NCI-H1105 (cell line): ENCODE data around the gene GPC3.

Source experiments
- DNase-seq: peaks from one replicate; lab custom pipeline; 2025; lab: John Stamatoyannopoulos, UW

The GPC3 gene

DNA sequence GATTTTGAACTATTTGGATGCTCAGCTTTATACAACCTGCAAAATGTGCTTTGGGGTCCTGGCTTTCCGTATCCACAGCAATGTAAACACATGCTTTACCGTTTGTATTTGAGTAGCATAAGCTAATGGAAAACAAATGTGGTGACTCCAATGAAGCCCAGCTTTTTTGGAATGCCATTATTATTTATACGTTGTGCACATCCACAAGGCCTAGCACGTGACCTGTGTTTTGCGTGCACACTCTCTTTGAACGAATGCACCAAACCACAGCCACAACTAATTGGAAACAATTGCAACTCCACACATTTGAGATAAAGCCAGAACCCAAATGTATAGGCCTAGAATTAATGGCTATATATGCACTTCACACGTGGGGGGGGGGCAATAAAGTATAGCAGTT, 380.6 kb downstream of the GPC3 start:
- DNase-seq, result no peak

DNA sequence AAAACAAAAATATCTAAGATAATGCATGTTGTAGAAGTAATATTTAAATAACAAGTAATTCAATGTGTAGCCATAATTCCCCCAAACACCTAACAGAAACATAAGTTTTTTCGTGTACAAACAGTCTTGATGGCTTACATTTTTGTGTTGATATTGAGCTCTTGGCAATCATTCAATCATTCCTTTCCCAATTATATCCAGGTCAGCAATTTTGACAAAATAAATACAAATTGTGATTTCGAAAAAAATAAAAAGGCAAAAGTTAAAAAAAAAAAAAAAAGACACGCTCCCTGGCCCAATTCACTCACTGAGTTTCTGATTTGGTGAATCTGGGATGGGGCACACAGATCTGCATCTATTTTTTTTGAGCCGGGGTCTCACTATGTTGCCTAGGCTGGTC, 382.5 kb downstream of the GPC3 start:
- no peak for DNase-seq

- no peak for DNase-seq
Observed at GRCh38 chrX:133601116-133601515, 384.3 kb downstream of the GPC3 start.

DNA sequence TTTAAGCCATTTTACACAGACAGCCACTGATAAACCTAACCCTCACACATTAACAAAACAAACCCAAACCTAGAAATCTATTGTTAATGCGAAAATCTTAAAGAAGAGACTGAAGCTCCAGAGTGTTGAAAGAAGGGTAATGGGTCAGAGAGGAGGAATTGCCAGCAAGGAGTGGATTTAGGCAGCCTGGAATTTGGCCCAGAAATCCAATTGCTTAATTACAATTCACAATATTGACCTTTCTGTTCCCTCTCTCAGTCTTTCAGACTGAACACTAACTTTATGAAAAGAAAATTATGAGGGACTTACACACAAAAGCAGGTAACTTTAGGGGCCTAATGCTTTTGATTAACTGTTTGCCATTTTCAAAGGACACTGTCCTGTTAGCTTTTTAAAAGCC, 384.9 kb downstream of the GPC3 start:
- DNase-seq, result no peak

- no peak for DNase-seq
Observed at GRCh38 chrX:133598601-133599335, 386.6 kb downstream of the GPC3 start.

DNA sequence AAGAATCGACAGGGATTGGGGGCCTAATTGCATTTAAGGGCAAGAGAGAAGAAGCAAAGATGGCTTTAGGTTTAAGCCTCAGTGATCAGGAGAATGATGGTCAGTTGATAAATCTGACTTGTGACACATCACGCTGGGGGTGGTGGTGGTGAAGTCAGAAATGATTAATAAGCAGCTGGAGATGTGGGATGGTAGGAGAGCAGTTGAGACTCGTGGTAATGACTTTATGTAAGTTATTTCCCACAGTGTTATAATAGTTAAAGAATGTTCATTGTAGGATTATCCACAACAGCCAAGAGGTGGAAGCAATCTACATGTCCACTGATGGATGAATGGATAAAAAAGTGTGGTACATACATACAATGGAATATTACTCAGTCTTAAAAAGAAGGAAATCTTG, 391.2 kb downstream of the GPC3 start:
- no peak for DNase-seq

DNA sequence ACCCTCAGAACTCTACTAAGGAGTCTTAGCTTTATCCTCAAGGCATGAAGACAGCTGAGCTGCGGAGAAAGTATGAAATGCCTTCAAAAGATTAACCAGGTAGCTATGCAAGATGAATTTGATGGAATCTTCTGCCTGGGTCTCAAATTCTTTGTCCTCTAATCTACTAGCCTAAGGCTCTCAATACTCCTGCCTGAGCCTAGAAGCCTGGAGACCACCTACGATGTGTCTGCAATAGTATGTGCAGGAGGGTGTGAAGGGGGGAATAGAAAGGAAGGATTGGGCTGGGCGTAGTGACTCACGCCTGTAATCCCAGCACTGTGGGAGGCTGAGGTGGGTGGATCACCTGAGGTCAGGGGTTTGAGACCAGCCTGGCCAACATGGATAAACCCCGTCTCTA, 391.9 kb downstream of the GPC3 start:
- no peak for DNase-seq

DNA sequence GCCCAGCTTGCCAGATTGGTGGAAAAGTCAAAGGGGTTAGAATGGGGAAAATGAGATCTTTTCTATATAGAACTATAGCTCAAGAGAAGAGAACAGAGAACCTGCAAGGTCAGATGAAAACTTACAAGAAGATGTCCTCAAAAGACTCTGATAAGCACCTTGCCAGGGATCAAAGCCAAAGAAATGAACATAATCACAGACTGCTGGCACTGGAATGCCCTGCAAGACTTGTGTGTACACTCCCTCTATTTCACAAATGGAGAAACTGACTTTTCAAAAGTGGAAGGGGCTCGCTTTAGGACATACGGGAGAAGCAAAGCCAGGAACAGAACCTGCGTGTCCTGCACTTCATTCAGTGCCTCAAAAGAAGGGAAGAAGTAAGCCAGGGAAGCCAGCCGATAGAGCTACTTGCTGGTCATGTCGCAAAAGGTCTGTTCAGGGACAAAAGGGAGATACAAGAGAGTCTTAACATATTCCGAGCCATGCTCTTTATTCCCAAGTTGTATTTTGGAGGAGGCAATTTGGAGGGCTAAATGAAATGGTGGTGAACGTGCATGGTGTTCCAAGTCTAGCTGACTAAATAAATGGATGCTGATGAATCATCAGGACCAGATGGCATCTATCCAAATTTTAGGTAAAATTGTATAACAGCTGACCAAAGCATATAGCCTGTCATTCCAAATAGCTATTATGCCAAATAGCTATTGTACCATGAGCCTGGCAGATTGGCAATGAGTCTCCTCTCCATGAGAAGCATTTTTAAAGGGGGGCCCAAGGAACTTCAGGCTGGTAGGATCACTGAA, 394.5 kb downstream of the GPC3 start:
- no peak for DNase-seq

GRCh38 chrX:133588827-133589226, 396.6 kb downstream of the GPC3 start:
- DNase-seq, result no peak

DNA sequence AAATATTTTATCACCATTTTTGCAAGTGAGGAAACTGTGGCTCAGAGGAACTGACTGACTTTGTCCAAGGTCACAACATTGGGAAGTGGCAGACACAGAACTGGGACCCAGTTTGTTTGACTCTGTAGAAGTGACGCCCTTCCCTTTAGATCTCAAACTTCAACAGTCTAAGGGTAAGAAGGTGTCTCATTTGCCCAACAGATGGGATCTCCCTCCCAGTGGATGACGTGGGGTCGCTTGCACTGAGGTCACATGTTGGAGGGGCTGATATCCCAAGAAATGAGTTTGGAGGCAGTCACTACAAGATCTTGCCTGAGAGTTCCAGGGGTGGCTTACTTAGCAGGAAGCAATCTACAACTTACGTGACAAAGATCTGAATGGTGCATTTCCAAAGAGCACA, 397.6 kb downstream of the GPC3 start:
- no peak for DNase-seq

DNA sequence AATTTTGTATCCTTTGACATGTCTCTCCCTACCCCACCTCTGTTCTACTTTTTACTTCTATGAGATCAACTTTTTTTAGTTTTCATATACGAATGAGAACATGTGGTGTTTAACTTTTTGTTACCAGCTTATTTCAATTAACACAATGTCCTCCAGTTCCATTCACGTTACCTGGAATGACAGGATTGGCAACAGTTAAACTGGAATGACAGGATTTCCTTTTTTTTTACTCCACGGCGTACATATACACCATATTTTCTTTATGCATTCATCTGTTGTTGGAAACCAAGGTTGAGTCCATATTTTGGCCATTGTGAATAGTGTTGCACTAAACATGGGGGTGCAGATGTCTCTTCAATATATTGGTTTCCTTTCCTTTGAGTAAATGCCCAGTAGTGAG, 398.3 kb downstream of the GPC3 start:
- DNase-seq, result no peak

GRCh38 chrX:133586443-133586842, 399.0 kb downstream of the GPC3 start:
- DNase-seq, result no peak

GRCh38 chrX:133583825-133584224, 401.6 kb downstream of the GPC3 start:
- DNase-seq, result no peak

- DNase-seq, result no peak
Observed at GRCh38 chrX:133580625-133581024, 404.8 kb downstream of the GPC3 start.

DNA sequence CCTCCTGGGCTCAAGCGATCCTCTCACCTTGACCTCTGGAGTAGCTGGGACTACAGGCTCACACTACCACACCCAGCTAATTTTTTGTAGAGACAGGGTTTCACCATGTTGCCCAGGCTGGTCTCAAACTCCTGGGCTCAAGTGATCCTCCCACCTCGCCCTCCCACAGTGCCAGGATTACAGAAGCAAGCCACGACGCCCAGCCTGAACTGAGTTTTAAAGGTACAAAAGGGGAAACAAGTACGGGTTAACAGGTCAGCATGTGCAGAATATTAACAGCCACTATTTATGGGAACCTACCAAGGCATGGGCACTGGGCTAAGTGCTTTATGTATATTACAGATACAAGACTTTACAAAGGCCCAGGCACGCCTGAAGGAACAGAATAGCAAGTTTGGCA, 405.8 kb downstream of the GPC3 start:
- no peak for DNase-seq

GRCh38 chrX:133576876-133577275, 408.5 kb downstream of the GPC3 start:
- DNase-seq, result no peak

- DNase-seq, result no peak
Observed at GRCh38 chrX:133575501-133576136, 409.8 kb downstream of the GPC3 start.

- DNase-seq, result no peak
Observed at GRCh38 chrX:133574716-133575115, 410.7 kb downstream of the GPC3 start.

DNA sequence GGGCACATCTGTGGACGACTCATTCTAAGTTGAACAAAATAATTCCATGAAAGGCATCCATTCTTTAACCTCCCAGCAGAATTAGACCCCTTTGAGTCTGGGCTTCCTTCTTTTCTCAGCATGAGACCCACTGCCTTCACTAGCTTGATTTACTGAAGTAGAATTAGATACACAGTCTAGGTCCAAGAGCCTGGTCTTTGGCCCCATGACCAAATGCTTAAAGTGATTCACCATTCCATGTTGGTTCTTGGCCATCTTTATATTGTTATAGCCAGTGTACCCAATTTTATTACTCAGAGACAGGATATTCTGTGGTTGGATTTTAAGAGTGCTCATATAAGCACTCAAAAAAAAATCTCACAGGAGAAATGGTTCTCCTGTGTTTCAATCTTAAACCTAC, 414.8 kb downstream of the GPC3 start:
- no peak for DNase-seq

DNA sequence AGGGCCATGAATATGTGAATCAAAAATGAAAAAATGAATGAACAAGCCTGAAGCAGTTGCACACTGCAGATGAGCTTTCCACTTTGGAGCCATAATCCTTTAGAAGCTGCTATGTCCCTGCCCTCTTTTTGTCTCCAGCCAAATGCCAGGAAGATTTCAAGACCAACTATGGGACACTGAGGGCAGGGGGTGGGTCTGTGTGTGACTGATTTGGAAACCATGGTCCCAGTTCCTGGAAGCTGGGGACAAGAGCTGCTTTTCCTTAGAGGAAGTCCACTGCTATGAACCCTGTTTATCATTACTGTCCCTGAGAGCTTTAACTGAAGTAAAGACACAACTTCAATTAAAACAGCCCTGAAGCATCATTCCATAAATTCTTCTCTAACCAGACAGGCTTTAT, 416.2 kb downstream of the GPC3 start:
- no peak for DNase-seq

DNA sequence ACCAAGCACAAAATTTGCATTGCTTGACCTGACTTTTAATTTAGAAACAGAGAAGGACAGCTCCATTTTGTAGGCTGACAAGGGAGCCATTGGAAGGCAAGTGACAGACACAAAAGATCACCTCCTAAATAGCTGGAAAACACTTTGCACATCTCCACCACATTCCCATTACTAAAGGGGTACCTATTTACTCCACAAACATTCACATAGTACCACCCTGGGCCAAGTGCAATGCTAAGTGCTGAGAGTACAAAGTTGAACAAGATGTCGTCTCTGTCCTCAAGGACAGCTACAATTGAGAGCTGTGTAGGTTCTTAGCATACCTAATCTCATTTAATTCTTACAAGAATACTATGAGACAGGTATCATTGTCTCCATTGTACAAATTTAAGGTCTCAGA, 417.3 kb downstream of the GPC3 start:
- no peak for DNase-seq

DNA sequence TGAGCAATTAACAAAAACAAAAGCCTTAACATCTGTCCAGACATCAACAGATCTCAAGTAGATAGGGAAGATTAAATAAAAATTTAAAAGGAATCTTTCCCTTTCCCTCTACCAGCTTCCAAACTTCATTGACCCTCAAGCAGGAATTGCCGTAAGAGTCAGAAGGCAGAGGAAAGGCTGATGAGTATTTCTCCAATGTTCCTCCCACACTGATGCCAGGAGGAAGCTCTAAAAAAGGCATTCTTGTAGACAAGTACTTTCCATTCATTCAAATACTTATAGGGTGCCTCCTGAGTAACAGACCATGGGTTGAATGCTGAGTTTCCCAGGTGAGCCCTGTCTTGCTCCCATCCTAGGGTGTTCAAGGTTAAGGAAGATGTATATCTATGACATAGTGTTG, 418.5 kb downstream of the GPC3 start:
- DNase-seq, result no peak

DNA sequence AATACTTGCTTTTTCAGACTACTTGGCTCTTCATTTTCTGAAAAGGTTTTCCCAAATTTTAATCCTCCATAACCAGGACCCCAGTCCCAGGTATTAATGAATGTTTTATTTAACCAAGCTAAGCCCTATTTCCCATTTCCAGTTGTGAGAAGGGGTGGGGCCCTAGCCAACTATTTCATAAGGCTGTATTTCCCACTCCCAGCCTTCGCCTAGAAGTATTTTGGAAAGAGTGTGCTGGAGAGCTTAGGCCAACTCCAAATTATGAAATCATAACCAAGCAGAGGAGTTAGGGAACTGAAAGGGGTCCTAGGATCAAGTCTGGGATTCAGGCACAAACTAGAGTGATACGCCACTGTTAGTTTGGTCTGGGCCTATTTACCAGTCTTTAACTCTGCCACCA, 421.7 kb downstream of the GPC3 start:
- DNase-seq, result no peak
